ENCODE results near the gene MED7. TPM values are rescaled to one million over a fixed set of nuclear protein-coding genes. Genes with fewer than 3 reads are reported as not detected.

The MED7 gene
- total and polyA plus RNA-seq, 2 donors (not counting 1 experiment from before 2014, with no cell fraction given), result 5.8 to 21.4 TPM

GRCh38 chr5:157175071-157175612 is 32.5 kb upstream of the MED7 start:
- H4K20me1 ChIP-seq (ENCODE audit: control insufficient read depth, insufficient read depth, low read length, poor library complexity, severe bottlenecking), result no peaks in the 10 kb centered on the region
- intact Hi-C loops (cut with micrococcal nuclease), result no loop called here
- H3K4me1 Mint-ChIP-seq, result peaks cover 24% of the 10 kb centered on the region
- no peak overlapping the region for H3K4me3 Mint-ChIP-seq
- DNase-seq, result no peak
- no peak overlapping the region for H3K4me3 ChIP-seq (ENCODE audit: control extremely low read depth in 1 of 5, extremely low read depth in 1 of 5, insufficient read depth in 1 of 5, low read depth in 2 of 5, low read length in 4 of 5)
- ChIA-PET POLR2A (interaction anchor here (0.6 kb wide), 1 partner anchor 32 kb away, joined by 4 read pairs; no protein-coding TSS in a partner anchor), CTCF (interaction anchor here (1.2 kb wide), 1 partner anchor 26 kb away, joined by 3 read pairs; no protein-coding TSS in a partner anchor)
- TF ChIP-seq EZH2 (IDR thresholded peaks at IDR 0.05; ENCODE audit: borderline replicate concordance, insufficient read depth, low read depth, low read length, poor library complexity, severe bottlenecking) (no peak), CTCF (IDR thresholded peaks at IDR 0.05) (no peak)
- no peak for ATAC-seq (ENCODE audit: low read depth)
- H3K79me2 ChIP-seq (ENCODE audit: control insufficient read depth, insufficient read depth, low read length), result no peaks in the 10 kb centered on the region
- H3K36me3 ChIP-seq (replicated peaks in 1 of 2; ENCODE audit: control extremely low read depth in 1 of 2, control insufficient read depth in 1 of 2, extremely low read depth in 1 of 2, insufficient read depth in 2 of 2, low read length in 1 of 2), result no peaks in the 10 kb centered on the region
- peaks cover 0 to 7% (median 5%) of the 10 kb centered on the region in 3 donors for H3K9me3 ChIP-seq (ENCODE audit: control extremely low read depth in 1 of 3, control insufficient read depth in 2 of 3, insufficient read depth in 1 of 3, low read length in 2 of 3)
- no peak overlapping the region for H3K27ac Mint-ChIP-seq
- no peaks in the 10 kb centered on the region for H3K27me3 Mint-ChIP-seq
- H3K27ac ChIP-seq (ENCODE audit: low read length in 2 of 2), result no peak overlapping the region
- no peak overlapping the region for H2AFZ ChIP-seq (ENCODE audit: insufficient read depth, low read depth, low read length, poor library complexity, severe bottlenecking)
- H3K27me3 ChIP-seq (replicated peaks in 1 of 4; ENCODE audit: control extremely low read depth in 1 of 4, control insufficient read depth in 3 of 4, insufficient read depth in 4 of 4, low read length in 3 of 4), result no peaks in the 10 kb centered on the region
- peaks cover 13 to 16% of the 10 kb centered on the region in 2 donors for H3K4me1 ChIP-seq (ENCODE audit: control insufficient read depth in 2 of 2, insufficient read depth in 2 of 2, low read length in 2 of 2)
- H3K9me3 Mint-ChIP-seq (ENCODE audit: insufficient read depth), result no peaks in the 10 kb centered on the region
- H3K4me2 ChIP-seq (replicated peaks; ENCODE audit: low read depth, low read length, poor library complexity, severe bottlenecking), result no peak overlapping the region
- H3K9ac ChIP-seq (ENCODE audit: low read length), result no peak overlapping the region
- WGBS (ENCODE audit: insufficient coverage), result 100% methylated on average over 5 of the region's 8 CpGs

GRCh38 chr5:157172403-157172802 is 29.7 kb upstream of the MED7 start:
- H2AFZ ChIP-seq (ENCODE audit: insufficient read depth, low read depth, low read length, poor library complexity, severe bottlenecking), result peak overlapping the region; percentile 45
- peaks cover 24% of the 10 kb centered on the region for H3K4me1 Mint-ChIP-seq

More at GRCh38 chr5:157172403-157172802, 29.7 kb upstream of the MED7 start:
- intact Hi-C loops (cut with micrococcal nuclease), result loop anchor here (5.0 kb wide), 1 partner anchor 45 kb away; no protein-coding TSS in a partner anchor
- TF ChIP-seq EZH2 (IDR thresholded peaks at IDR 0.05; ENCODE audit: borderline replicate concordance, insufficient read depth, low read depth, low read length, poor library complexity, severe bottlenecking), result no peak
- no peak for TF ChIP-seq CTCF (IDR thresholded peaks at IDR 0.05)
- 13% methylated on average over 2 of the region's 2 CpGs for WGBS (ENCODE audit: insufficient coverage)
- Histone ChIP-seq H3K36me3 (replicated peaks in 1 of 2; ENCODE audit: control extremely low read depth in 1 of 2, control insufficient read depth in 1 of 2, extremely low read depth in 1 of 2, insufficient read depth in 2 of 2, low read length in 1 of 2) (no peaks in the 10 kb centered on the region), H3K27ac (ENCODE audit: low read length in 2 of 2) (peak overlapping the region; percentile 45 to 57), H3K4me2 (replicated peaks; ENCODE audit: low read depth, low read length, poor library complexity, severe bottlenecking) (peak overlapping the region; percentile 71), H3K4me1 (ENCODE audit: control insufficient read depth in 2 of 2, insufficient read depth in 2 of 2, low read length in 2 of 2) (peaks cover 13 to 16% of the 10 kb centered on the region in 2 donors), H3K9me3 (ENCODE audit: control extremely low read depth in 1 of 3, control insufficient read depth in 2 of 3, insufficient read depth in 1 of 3, low read length in 2 of 3) (peaks cover 0 to 7% (median 5%) of the 10 kb centered on the region in 3 donors), H4K20me1 (ENCODE audit: control insufficient read depth, insufficient read depth, low read length, poor library complexity, severe bottlenecking) (no peaks in the 10 kb centered on the region), H3K27me3 (replicated peaks in 1 of 4; ENCODE audit: control extremely low read depth in 1 of 4, control insufficient read depth in 3 of 4, insufficient read depth in 4 of 4, low read length in 3 of 4) (no peaks in the 10 kb centered on the region), H3K9ac (ENCODE audit: low read length) (peak overlapping the region; percentile 49), H3K4me3 (ENCODE audit: control extremely low read depth in 1 of 5, extremely low read depth in 1 of 5, insufficient read depth in 1 of 5, low read depth in 2 of 5, low read length in 4 of 5) (peak overlapping the region in 3 of 5 experiments; percentile 4 to 34 (median 9)), H3K79me2 (ENCODE audit: control insufficient read depth, insufficient read depth, low read length) (no peaks in the 10 kb centered on the region)
- ATAC-seq (ENCODE audit: low read depth), result peak; percentile 91
- Mint-ChIP-seq H3K27me3 (no peaks in the 10 kb centered on the region), H3K9me3 (ENCODE audit: insufficient read depth) (peaks cover 2% of the 10 kb centered on the region), H3K27ac (peak overlapping the region; percentile 65), H3K4me3 (peak overlapping the region; percentile 48)
- POLR2A ChIA-PET, result no interaction called here
- CTCF ChIA-PET, result interaction anchor here (0.7 to 1.6 kb wide), 3 partner anchors 20 to 24 kb away, joined by 3 to 5 read pairs (median 4); no protein-coding TSS in a partner anchor
- peak; percentile 71 for DNase-seq
